Upper lobe of left lung (tissue), 6 donors: ENCODE results near the gene KRT6C. TPM values are rescaled to one million over a fixed set of nuclear protein-coding genes. Genes with fewer than 3 reads are reported as not detected.
"Not testable (repeated sequence)": the region's sequence is repeated elsewhere in the genome, so short reads cannot be mapped to it uniquely, and the experiment has no call there.

Source experiments
- ATAC-seq, 2 donors: fragments of 200-7000 bp; cut with Tn5 transposase; one replicate each; pipeline ENCODE4 v1.9.1; 2022; ENCODE audit warnings: mild to moderate bottlenecking in 2 of 2, moderate library complexity in 2 of 2; ENCODE audit not compliant: low FRiP score in 2 of 2
- DNase-seq, 2 donors: peaks; one replicate each; pipeline ENCODE4 v3.0.0-alpha.2; 2019 to 2020
- H3K27ac ChIP-seq, 4 donors: fragments of 200-600 bp; sonication (generic); one replicate each; pipeline ENCODE4 v1.5.1; 2016 to 2019
- H3K27me3 ChIP-seq, 4 donors: fragments of 200-600 bp; sonication (generic); one replicate each; pipeline ENCODE4 v1.5.1; 2017 to 2019
- H3K36me3 ChIP-seq, 4 donors: fragments of 200-600 bp; sonication (generic); one replicate each; pipeline ENCODE4 v1.5.1; 2016 to 2019
- H3K4me1 ChIP-seq, 4 donors: fragments of 200-600 bp; sonication (generic); one replicate each; pipeline ENCODE4 v1.5.1; 2018 to 2019
- H3K4me3 ChIP-seq, 4 donors: fragments of 200-600 bp; sonication (generic); one replicate each; pipeline ENCODE4 v1.5.1; 2017 to 2019; ENCODE audit warnings: mild to moderate bottlenecking in 2 of 4, moderate library complexity in 1 of 4
- H3K9me3 ChIP-seq, 4 donors: fragments of 200-600 bp; sonication (generic); one replicate each; pipeline ENCODE4 v1.5.1; 2018 to 2019
- EP300 ChIP-seq, 4 donors: sonication (generic); formaldehyde crosslinking; IDR thresholded peaks; one replicate each; pipeline ENCODE4 v1.5.1; 2017; ENCODE audit warnings: antibody characterized with exemption in 4 of 4, control low read depth in 2 of 4
- POLR2A ChIP-seq, 4 donors: fragments of 450-650 bp; IDR thresholded peaks; one replicate each; pipeline ENCODE4 v1.5.1; 2016 to 2017; ENCODE audit warnings: antibody characterized with exemption in 4 of 4, mild to moderate bottlenecking in 2 of 4
- POLR2AphosphoS5 ChIP-seq, 2 donors: sonication (generic); formaldehyde crosslinking; IDR thresholded peaks; one replicate each; pipeline ENCODE4 v1.5.1; 2017; ENCODE audit warnings: antibody characterized with exemption in 2 of 2
- WGBS, 2 donors: methylation state at CpG; one replicate each; pipeline ENCODE4 v1.1.5; 2017 to 2018; 5-methylcytosine and 5-hydroxymethylcytosine counted together
- total RNA-seq, 6 donors: library from RNA; depleted of rRNA in 4 of 6; stranded (reverse); fragments of >200 nt in 4 of 6; gene quantifications; one replicate each; pipeline versions ENCODE4 v1.1.0 to v1.2.1, GENCODE V29; 2016 to 2021
- TF ChIP-seq, protein P1 (sequence below), 6 experiments: fragments of 450-650 bp in 4 of 6; fragments of 200-600 bp in 2 of 6; sonication (generic) in 2 of 6; IDR thresholded peaks; one replicate each; pipeline ENCODE4 v1.5.1; 2016 to 2019; ENCODE audit warnings: antibody characterized with exemption in 6 of 6
- donor health status: DM: no; HTN: no; CAD: no; lungs with moderate emphysema.
- donor health status: DM: no; HTN: yes; CAD: no; lungs with severe emphysema.

Gene KRT6C
- total RNA-seq, 6 donors from 2014 or later = not detected

DNA sequence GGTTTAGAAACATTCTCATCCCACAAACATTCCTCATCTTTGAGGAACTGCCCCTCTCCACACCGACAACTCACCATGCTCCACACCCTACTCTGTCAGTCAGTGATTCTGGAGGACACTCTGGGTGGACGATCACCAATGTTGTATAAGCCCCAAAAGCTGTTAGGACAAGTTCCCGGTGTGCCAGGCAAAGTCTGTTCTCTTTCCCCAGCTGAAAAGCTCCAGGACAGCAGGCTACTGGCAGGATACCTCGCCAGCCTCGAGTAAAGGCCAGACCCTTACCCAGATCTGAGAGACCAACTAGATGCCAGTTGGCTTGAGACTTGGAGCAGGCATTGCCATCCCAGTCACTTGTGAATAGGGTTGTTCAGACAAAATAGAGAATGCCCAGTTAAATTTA is 34.6 kb upstream of the KRT6C start:
- Histone ChIP-seq H3K27me3 (no peaks in the 10 kb centered on the region), H3K36me3 (no peaks in the 10 kb centered on the region), H3K27ac (no peak overlapping the region), H3K9me3 (no peaks in the 10 kb centered on the region), H3K4me1 (no peaks in the 10 kb centered on the region), H3K4me3 (no peak overlapping the region)
- 82 to 93% methylated on average over 2 to 5 of the region's 5 CpGs for WGBS, 2 donors
- ATAC-seq (no peak), DNase-seq (no peak)
- TF ChIP-seq EP300 (IDR thresholded peaks at IDR 0.05) (no peak), POLR2A (IDR thresholded peaks at IDR 0.05) (no peak)
- TF ChIP-seq, protein P1, sequence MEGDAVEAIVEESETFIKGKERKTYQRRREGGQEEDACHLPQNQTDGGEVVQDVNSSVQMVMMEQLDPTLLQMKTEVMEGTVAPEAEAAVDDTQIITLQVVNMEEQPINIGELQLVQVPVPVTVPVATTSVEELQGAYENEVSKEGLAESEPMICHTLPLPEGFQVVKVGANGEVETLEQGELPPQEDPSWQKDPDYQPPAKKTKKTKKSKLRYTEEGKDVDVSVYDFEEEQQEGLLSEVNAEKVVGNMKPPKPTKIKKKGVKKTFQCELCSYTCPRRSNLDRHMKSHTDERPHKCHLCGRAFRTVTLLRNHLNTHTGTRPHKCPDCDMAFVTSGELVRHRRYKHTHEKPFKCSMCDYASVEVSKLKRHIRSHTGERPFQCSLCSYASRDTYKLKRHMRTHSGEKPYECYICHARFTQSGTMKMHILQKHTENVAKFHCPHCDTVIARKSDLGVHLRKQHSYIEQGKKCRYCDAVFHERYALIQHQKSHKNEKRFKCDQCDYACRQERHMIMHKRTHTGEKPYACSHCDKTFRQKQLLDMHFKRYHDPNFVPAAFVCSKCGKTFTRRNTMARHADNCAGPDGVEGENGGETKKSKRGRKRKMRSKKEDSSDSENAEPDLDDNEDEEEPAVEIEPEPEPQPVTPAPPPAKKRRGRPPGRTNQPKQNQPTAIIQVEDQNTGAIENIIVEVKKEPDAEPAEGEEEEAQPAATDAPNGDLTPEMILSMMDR (IDR thresholded peaks at IDR 0.05) = no peak

DNA sequence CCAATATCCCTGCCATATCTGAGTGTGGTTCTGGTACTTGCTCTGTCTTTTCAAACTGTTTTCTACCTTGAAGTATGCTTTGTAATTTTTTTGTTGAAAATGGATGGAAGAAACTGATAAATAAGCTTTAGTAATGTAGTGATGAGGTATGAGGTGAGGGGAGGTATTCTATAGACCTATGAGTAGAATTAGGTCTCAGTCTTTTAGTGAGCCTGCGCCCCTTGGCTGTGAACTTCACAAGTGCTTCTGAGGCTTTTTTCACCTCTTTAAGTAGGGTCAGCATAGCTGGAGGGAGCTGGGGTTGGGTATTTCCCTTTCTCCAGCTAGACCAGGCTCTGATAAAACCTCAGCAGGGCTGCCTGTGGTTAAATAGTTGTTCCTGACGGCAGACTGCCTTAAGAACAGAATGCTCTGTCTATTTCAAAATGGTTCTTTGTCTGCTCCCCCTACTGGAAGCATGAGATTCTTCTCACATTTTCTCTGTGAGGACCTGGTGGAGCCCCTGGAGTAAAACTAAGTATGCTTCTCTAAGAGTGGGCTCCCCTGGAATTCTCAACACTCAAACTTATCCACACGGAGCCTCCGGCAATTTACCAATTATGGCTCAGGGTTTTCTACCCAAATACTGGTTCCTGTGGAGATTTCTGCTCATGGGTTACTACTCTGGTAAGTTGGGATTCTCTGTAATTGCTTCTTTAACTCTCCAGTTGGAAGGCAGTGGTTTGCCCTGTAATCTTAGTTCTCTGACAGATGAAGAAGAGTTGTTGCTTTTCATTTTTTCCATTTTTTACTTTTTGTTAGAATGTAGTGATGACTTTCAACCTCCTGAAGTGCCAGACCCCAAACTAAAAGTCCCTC is 33.5 kb upstream of the KRT6C start:
- Histone ChIP-seq H3K4me1 (no peaks in the 10 kb centered on the region), H3K9me3 (no peaks in the 10 kb centered on the region), H3K36me3 (no peaks in the 10 kb centered on the region), H3K4me3 (no peak overlapping the region), H3K27me3 (no peaks in the 10 kb centered on the region), H3K27ac (no peak overlapping the region)
- ATAC-seq = peak; percentile 55 to 74
- WGBS, 2 donors = 33 to 35% methylated on average over 4 of the region's 4 CpGs
- no peak for DNase-seq
- TF ChIP-seq POLR2AphosphoS5 (IDR thresholded peaks at IDR 0.05) = no peak
- TF ChIP-seq POLR2A (IDR thresholded peaks at IDR 0.05) = no peak
- no peak for TF ChIP-seq EP300 (IDR thresholded peaks at IDR 0.05)
- TF ChIP-seq, protein P1 (IDR thresholded peaks at IDR 0.05) = peak in 5 of 6 experiments; percentile 21 to 69 (median 51)

DNA sequence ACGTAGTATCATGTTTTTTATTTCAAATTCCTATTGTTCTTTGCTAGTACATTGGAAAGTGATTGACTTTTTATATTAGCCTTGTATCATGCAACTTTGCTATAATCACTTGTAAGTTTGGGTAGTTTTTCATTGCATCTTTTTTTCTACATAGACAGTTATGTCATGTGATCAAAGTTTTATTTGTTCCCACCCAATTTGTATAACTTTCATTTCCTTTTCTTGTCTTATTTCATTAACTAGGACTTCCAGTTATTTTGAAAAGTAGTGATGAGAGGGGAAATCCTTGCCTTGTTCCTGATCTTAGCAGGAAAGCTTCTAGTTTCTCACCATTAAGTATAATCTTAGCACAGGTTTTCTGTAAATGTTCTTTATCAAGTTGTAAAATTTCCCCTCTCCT is 29.3 kb upstream of the KRT6C start:
- ATAC-seq (no peak), DNase-seq (no peak)
- Histone ChIP-seq H3K4me1 (no peaks in the 10 kb centered on the region), H3K4me3 (no peak overlapping the region), H3K9me3 (no peaks in the 10 kb centered on the region), H3K36me3 (no peaks in the 10 kb centered on the region), H3K27me3 (no peaks in the 10 kb centered on the region), H3K27ac (no peak overlapping the region)
- 84 to 92% methylated on average over 1 of the region's 1 CpG for WGBS, 2 donors
- TF ChIP-seq POLR2AphosphoS5 (IDR thresholded peaks at IDR 0.05) (no peak), EP300 (IDR thresholded peaks at IDR 0.05) (no peak)

DNA sequence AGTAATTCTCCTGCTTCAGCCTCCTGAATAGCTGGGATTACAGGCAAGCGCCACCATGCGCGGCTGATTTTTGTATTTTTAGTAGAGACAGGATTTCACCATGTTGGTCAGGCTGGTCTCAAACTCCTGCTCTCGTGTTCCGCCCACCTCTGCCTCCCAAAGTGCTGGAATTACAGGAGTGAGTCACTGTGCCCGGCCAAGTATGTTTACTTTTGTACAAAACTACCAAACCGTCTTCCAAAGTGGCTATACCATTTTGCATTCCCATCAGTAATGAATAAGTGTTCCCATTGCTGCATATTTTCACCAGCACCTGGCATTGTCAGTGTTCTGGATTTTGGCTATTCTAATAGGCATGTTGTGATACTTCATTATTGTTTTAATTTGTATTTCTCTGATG is 27.9 kb upstream of the KRT6C start:
- Histone ChIP-seq H3K27ac (no peak overlapping the region), H3K36me3 (no peaks in the 10 kb centered on the region), H3K4me3 (no peak overlapping the region), H3K9me3 (no peaks in the 10 kb centered on the region), H3K27me3 (no peaks in the 10 kb centered on the region), H3K4me1 (no peaks in the 10 kb centered on the region)
- 73 to 74% methylated on average over 7 of the region's 7 CpGs for WGBS, 2 donors
- DNase-seq = no peak
- ATAC-seq = no peak
- no peak for TF ChIP-seq POLR2A (IDR thresholded peaks at IDR 0.05)
- TF ChIP-seq, protein P1 (IDR thresholded peaks at IDR 0.05) = no peak
- no peak for TF ChIP-seq EP300 (IDR thresholded peaks at IDR 0.05)
- no peak for TF ChIP-seq POLR2AphosphoS5 (IDR thresholded peaks at IDR 0.05)

DNA sequence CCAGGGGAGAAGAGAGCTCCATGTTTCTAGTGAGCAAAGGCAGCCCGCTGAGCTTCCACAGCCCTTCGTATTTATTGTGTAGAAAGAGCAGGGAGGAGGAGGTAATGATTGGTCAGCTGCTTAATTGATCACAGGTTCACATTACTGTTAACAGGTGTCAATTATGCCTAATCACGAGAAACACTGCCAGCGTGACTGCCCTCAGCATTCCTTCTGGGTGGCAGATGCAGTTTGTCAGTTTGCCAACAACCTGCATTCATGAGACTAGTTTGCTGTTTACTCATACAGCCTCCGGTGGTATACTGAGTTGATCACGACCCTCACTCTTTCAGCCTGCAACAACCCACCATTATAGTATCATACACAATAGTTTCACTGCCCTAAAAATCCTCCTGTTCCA is 27.0 kb upstream of the KRT6C start:
- ATAC-seq = not testable (repeated sequence)

More for the DNA sequence above, 27.0 kb upstream of the KRT6C start:
- H3K9me3 ChIP-seq, H3K4me3 ChIP-seq, H3K27me3 ChIP-seq, DNase-seq, H3K36me3 ChIP-seq, H3K27ac ChIP-seq, H3K4me1 ChIP-seq: not testable (repeated sequence)
- 68 to 85% methylated on average over 6 of the region's 6 CpGs for WGBS, 2 donors
